Measurements from ENCODE around the gene EHMT1.

Gene EHMT1

DNA sequence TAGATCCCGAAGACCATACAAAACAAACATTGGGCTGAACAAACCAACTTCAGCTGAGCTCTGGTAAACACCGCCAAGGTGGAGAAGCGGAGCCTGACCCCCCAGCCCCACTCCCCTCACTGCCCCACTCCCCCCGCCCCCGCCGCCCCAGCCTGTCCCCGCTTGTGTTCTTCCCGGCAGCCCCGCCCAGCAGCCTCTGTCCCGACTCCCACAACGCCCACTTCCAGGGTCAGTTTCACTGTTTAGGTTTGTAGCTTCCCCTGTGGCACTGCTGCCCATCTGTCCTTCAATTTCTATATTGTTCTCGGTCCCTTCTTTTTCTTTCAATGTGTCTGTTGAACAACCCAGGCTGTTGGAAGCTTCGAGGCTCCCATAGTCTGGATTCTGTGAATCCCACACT is 146.7 kb downstream of the EHMT1 start:
- TF ChIP-seq, protein P1, sequence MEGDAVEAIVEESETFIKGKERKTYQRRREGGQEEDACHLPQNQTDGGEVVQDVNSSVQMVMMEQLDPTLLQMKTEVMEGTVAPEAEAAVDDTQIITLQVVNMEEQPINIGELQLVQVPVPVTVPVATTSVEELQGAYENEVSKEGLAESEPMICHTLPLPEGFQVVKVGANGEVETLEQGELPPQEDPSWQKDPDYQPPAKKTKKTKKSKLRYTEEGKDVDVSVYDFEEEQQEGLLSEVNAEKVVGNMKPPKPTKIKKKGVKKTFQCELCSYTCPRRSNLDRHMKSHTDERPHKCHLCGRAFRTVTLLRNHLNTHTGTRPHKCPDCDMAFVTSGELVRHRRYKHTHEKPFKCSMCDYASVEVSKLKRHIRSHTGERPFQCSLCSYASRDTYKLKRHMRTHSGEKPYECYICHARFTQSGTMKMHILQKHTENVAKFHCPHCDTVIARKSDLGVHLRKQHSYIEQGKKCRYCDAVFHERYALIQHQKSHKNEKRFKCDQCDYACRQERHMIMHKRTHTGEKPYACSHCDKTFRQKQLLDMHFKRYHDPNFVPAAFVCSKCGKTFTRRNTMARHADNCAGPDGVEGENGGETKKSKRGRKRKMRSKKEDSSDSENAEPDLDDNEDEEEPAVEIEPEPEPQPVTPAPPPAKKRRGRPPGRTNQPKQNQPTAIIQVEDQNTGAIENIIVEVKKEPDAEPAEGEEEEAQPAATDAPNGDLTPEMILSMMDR (IDR thresholded peaks at IDR 0.05; ENCODE audit: low read depth, low read length): no peak
- DNase-seq (ENCODE audit: extremely low read depth, low read depth): no peak

DNA sequence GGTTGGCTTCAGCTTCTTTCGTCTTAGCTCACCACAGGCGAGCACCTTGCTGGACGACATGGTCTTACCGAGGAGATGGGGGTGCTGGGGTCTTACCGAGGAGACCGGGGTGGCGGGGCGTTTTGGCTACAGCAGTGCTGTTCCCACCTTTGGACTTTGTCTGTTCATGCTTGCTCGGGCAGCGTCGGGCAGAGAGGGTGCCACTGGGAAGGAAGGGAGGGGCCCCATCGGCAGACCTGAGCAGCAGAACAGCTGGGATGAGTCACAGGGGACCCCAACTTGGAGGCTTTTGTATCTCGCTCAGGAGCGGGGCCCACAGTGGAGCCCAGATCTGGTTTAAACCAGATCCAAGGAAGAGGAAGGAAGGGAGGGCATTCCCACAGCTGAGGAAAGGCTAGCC is 152.8 kb downstream of the EHMT1 start:
- TF ChIP-seq, protein P1 (IDR thresholded peaks at IDR 0.05; ENCODE audit: low read depth, low read length): no peak
- no peak for DNase-seq (ENCODE audit: extremely low read depth, low read depth)

DNA sequence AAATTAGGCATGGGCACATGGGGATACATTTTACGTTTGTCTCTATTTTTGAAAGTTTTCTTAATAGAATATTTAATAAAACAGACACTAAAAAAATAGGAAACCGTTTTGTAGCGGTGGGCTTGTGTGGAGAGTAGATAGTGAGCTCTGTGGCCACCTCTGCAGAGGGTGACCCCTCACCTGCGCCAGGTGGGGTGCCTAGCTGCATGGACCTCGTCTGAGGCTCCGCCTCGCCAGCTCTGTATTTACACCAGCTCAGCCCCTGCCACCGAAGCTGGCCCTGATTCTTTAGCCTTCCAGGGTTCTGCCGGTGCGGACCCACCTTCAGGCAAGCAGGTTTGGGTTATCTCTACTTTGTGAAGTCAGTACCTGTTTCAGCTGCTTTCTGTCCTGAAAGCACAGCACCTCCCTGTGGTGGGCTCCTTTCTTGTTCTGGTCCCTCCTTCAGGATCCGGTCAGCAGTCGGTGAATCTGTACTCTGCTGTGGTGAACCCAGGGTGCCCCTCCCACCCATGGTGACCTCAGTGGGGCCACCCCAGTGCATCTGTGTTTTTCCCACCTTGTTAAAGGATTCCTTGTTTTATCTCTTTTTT is 153.6 kb downstream of the EHMT1 start:
- TF ChIP-seq, protein P1 (IDR thresholded peaks at IDR 0.05; ENCODE audit: low read depth, low read length): no peak; the same call in 1 of the 2 replicates
- no peak for DNase-seq (ENCODE audit: extremely low read depth, low read depth)

DNA sequence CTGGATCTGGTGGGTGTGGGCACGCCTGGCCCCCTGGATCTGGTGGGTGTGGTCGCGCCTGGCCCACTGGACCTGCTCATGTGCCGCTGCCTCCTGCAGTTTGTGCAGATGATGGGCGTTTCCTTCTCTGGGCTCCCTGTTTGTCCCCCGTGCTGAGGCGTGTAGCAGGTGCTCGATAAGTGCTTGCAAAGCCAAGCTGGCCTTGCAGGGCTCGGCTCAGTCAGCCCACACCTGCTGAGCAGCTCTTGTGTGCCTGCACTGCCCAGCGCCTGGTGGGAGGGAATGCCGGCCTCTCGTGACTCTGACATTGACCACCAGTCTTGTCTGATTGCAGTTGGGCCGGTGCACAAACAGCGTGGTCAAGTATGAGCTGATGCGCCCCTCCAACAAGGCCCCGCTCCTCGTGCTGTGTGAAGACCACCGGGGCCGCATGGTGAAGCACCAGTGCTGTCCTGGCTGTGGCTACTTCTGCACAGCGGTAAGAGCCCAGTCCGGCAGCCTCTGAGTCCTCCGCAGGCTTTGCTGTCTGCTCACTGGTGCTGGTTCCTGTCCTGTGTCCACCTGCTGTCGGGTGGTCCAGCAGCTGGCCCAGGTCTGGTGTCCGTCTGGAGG is 156.1 kb downstream of the EHMT1 start:
- TF ChIP-seq, protein P1 (IDR thresholded peaks at IDR 0.05; ENCODE audit: low read depth, low read length): no peak
- no peak for DNase-seq (ENCODE audit: extremely low read depth, low read depth)

DNA sequence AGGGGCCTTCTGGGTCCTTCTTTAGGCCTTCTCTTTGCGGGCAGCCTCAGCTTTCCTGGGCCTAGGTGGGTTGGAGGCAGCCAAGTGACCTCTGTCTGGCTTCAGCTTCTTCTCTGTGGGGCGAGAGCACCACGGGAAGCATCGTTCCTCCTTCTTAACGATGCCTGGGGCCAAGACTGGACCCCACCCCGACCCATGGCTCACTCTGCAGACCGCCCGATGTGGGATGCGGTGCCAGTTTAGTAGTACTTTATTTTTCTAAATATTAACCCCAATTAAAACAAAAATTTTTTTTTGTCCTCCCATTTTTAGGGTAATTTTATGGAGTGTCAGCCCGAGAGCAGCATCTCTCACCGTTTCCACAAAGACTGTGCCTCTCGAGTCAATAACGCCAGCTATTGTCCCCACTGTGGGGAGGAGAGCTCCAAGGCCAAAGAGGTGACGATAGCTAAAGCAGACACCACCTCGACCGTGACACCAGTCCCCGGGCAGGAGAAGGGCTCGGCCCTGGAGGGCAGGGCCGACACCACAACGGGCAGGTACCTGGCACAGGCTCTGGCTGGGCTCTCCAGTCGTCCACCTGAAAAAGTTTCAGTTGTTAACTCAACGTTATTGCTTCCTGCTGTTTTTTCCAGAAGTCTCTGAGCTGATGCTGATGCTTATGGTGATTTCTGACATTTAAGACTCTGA is 157.6 kb downstream of the EHMT1 start:
- DNase-seq (ENCODE audit: extremely low read depth, low read depth): no peak
- TF ChIP-seq, protein P1 (IDR thresholded peaks at IDR 0.05; ENCODE audit: low read depth, low read length): no peak

DNA sequence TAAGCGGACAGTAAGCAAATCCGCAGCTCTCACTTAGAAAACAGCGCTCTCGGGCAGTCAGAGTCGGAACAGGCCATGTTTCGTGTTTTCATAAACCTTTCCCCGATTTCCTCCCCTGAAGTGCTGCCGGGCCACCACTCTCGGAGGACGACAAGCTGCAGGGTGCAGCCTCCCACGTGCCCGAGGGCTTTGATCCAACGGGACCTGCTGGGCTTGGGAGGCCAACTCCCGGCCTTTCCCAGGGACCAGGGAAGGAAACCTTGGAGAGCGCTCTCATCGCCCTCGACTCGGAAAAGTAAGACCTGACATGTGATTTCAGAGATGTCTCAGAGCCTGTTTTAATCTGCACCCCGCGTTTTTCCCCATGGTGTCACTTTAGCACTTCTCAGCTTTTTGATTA is 159.0 kb downstream of the EHMT1 start:
- no peak for DNase-seq (ENCODE audit: extremely low read depth, low read depth)
- TF ChIP-seq, protein P1 (IDR thresholded peaks at IDR 0.05; ENCODE audit: low read depth, low read length): no peak

DNA sequence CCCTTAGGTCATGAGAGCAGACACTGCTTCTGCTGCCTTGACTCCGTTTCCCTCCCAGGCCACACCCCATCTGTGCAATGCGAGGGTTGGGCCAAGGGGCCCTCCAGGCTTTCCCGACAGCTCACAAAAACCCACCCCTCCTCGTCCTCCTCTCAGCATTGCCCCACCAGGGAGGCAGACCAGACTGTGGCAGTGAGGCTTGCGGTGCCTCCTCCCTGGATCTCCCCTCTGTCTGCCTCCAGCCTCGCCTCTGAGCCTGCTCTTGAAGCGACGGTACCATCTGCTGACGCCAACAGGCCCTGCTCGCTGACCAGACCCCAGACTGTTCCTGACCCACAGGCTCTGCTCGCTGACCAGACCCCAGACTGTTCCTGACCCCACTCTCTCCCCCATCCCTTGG is 159.5 kb downstream of the EHMT1 start:
- TF ChIP-seq, protein P1 (IDR thresholded peaks at IDR 0.05; ENCODE audit: low read depth, low read length): no peak
- no peak for DNase-seq (ENCODE audit: extremely low read depth, low read depth)
